Nephron progenitor cell (in vitro differentiated cells): ENCODE measurements around the gene DPH6.

Source experiments
- DNase-seq: peaks from one replicate; pipeline ENCODE4 v3.0.0; 2021
- H3K27ac Mint-ChIP-seq: 2 replicates; pipeline ENCODE4 v1.8.0; 2021; ENCODE audit warnings: mild to moderate bottlenecking, moderate library complexity, mixed read lengths
- H3K27me3 Mint-ChIP-seq: 2 replicates; pipeline ENCODE4 v1.8.0; 2021; ENCODE audit warnings: mild to moderate bottlenecking, low read depth, mixed read lengths; ENCODE audit not compliant: poor library complexity
- H3K36me3 Mint-ChIP-seq: 2 replicates; pipeline ENCODE4 v1.8.0; 2021; ENCODE audit warnings: low read depth, mixed read lengths
- H3K4me1 Mint-ChIP-seq: 2 replicates; pipeline ENCODE4 v1.8.0; 2021; ENCODE audit warnings: mixed read lengths
- H3K4me3 Mint-ChIP-seq: 2 replicates; pipeline ENCODE4 v1.8.0; 2021; ENCODE audit warnings: mild to moderate bottlenecking, moderate library complexity, mixed read lengths
- H3K9me3 Mint-ChIP-seq: 2 replicates; pipeline ENCODE4 v1.8.0; 2021; ENCODE audit warnings: mild to moderate bottlenecking, moderate library complexity, mixed read lengths
- CTCF ChIP-seq: fragments of 200-600 bp; sonication (generic); IDR thresholded peaks from 2 replicates; pipeline ENCODE4 v1.5.0; 2021; ENCODE audit warnings: antibody characterized with exemption

The DPH6 gene

GRCh38 chr15:35559683-35560082 lies 13.7 kb upstream of the DPH6 start:
- TF ChIP-seq CTCF: no peak
- Mint-ChIP-seq H3K27me3 (peaks cover 5% of the 10 kb centered on the region), H3K36me3 (no peaks in the 10 kb centered on the region), H3K4me1 (no peaks in the 10 kb centered on the region), H3K27ac (no peak overlapping the region), H3K9me3 (no peaks in the 10 kb centered on the region), H3K4me3 (no peak overlapping the region)
- no peak for DNase-seq

DNA sequence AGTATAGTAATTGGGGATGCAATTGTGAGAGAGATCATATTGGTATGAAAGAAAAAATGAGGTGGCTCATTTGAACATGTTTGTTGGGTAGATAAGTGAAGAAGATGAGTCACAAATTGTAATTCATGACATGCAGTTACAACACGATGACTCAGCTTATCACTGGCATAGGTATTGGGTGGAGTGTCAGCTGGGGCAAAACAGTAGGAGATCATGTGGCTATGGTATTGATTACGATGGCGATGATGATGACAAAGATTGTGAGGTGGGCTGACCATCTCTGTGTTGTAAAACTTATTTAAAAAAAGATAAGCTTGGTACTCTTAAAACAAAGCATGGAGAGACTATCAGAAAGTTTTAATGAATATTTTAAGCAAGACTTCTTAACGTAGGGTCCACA lies 11.6 kb upstream of the DPH6 start:
- no peak for TF ChIP-seq CTCF
- no peak for DNase-seq
- no peaks in the 10 kb centered on the region for H3K27me3 Mint-ChIP-seq

GRCh38 chr15:35557012-35557411 lies 11.0 kb upstream of the DPH6 start:
- TF ChIP-seq CTCF: no peak
- DNase-seq: no peak
- no peak overlapping the region for H3K27ac Mint-ChIP-seq
- no peaks in the 10 kb centered on the region for H3K27me3 Mint-ChIP-seq
- H3K9me3 Mint-ChIP-seq: no peaks in the 10 kb centered on the region
- no peaks in the 10 kb centered on the region for H3K36me3 Mint-ChIP-seq
- H3K4me1 Mint-ChIP-seq: no peaks in the 10 kb centered on the region
- no peak overlapping the region for H3K4me3 Mint-ChIP-seq

More for the DNA sequence above, 11.6 kb upstream of the DPH6 start:
- H3K36me3 Mint-ChIP-seq: no peaks in the 10 kb centered on the region
- H3K4me3 Mint-ChIP-seq: no peak overlapping the region
- H3K4me1 Mint-ChIP-seq: no peaks in the 10 kb centered on the region
- no peaks in the 10 kb centered on the region for H3K9me3 Mint-ChIP-seq
- no peak overlapping the region for H3K27ac Mint-ChIP-seq

DNA sequence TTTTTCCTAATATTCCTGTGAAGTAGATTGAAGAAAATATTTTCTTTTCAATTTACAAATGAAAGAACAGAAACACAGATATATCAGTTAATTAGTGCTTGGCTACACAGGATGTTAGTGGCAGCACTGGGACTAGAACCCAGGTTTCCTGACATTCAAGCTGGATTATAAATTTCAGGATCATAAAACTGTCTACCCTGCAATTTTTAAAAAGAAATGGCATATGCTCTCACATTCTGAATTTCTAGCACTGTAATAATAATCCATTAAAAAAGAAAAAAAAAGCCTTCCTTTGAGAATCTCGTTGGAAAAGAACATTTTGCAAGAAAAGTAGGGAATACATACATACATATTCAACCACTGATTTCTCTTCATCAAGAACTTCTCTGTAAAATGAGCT lies 9.3 kb upstream of the DPH6 start:
- Mint-ChIP-seq H3K27me3 (no peaks in the 10 kb centered on the region), H3K9me3 (no peaks in the 10 kb centered on the region), H3K36me3 (peaks cover under 1% of the 10 kb centered on the region), H3K27ac (no peak overlapping the region), H3K4me3 (no peak overlapping the region), H3K4me1 (peaks cover 1% of the 10 kb centered on the region)
- TF ChIP-seq CTCF: no peak
- DNase-seq: no peak

DNA sequence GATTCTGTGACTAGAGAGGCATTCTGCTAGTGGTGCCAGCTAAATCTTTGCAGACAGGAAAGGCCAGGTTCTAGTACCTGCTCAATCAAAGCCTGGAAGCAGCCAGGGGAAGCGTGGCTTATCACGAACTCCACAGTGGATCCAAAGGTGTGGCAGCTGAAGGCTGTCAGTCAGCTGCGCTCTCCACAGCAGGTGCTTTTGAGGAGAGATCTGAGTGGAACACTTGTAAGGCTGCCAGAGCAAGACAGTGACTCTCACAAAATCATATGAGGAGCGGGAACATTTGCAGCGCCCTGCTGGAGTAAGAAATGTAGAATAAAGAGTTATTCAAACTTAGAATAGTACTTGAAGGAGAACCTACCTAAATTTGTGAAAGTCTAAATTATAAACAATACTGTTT lies 5.0 kb upstream of the DPH6 start:
- Mint-ChIP-seq H3K36me3 (peaks cover 34% of the 10 kb centered on the region), H3K4me3 (no peak overlapping the region), H3K27me3 (no peaks in the 10 kb centered on the region), H3K27ac (no peak overlapping the region), H3K9me3 (peaks cover 15% of the 10 kb centered on the region), H3K4me1 (peaks cover 30% of the 10 kb centered on the region)
- no peak for DNase-seq
- TF ChIP-seq CTCF: no peak

- Mint-ChIP-seq H3K9me3 (peaks cover 15% of the 10 kb centered on the region), H3K27ac (no peak overlapping the region), H3K4me3 (no peak overlapping the region), H3K27me3 (no peaks in the 10 kb centered on the region), H3K4me1 (peaks cover 40% of the 10 kb centered on the region), H3K36me3 (peaks cover 34% of the 10 kb centered on the region)
- DNase-seq: no peak
- no peak for TF ChIP-seq CTCF
Measured at GRCh38 chr15:35549567-35549966, 3.6 kb upstream of the DPH6 start.
